H1 (cell line): ENCODE data around the gene ZNF644. TPM values are rescaled to one million over a fixed set of nuclear protein-coding genes. Genes with fewer than 3 reads are reported as not detected.

ENCODE experiments used
- CHD7 ChIP-seq: fragments of 300-600 bp; sonication (generic); IDR thresholded peaks from 2 replicates; pipeline ENCODE4 v1.7.1; 2012; ENCODE audit warnings: low read length, moderate library complexity, mild to moderate bottlenecking, inconsistent platforms; ENCODE audit not compliant: insufficient replicate concordance
- POU5F1 ChIP-seq: IDR thresholded peaks from 2 replicates; pipeline ENCODE4 v1.6.1; 2011; ENCODE audit warnings: low read depth, mild to moderate bottlenecking, low read length, moderate library complexity
- polyA plus RNA-seq, 7 experiments: library from polyadenylated mRNA; depleted of rRNA in 3 of 7; stranded (reverse) in 5 of 7; unstranded in 2 of 7; fragments of >200 nt in 5 of 7; fragments of 200-250 nt in 2 of 7; gene quantifications; 1 replicate in 5 of 7; 2 replicates in 1 of 7; 4 replicates in 1 of 7; pipeline versions ENCODE4 v1.2.1 to v1.2.3, GENCODE V29; 2011 to 2013; ENCODE audit warnings: missing spikeins in 2 of 7, mixed read lengths in 2 of 7
- total RNA-seq: library from RNA; stranded (reverse); fragmentation: NEBNext Ultra II Directional; extraction: Animal tissue kit (Norgen Biotek cat#: 25700); gene quantifications from 2 replicates; pipeline ENCODE4 v1.2.1, GENCODE V29; 2021

ZNF644 gene
- total and polyA plus RNA-seq, 2 of the 8 experiments (the other 6 are each of a cell fraction or from before 2014, with no cell fraction given): 14.5 to 93.5 TPM

DNA sequence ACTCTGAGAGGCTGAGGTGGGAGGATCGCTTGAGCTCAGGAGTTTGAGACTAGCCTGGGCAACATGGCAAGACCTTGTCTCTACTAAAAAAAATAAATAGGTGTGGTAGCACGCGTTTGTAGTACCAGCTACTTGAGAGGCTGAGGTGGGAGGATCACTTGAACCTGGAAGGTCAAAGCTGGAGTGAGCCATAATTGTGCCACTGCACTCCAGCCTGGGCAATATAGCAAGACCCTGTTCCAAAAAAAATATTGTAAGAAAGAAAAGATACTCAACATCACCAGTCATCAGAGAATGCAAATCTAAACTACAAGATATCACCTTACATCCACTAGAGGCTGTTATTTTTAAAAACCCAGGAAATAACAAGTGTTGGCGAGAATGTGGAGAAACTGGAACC lies 32.5 kb downstream of the ZNF644 start (continued):
- TF ChIP-seq POU5F1: no peak
- TF ChIP-seq CHD7: no peak
